Choroid plexus epithelial cell (primary cell): Measurements from ENCODE around the gene FBLIM1.

Experiments used
- DNase-seq: peaks from one replicate; pipeline ENCODE4 v3.0.0-alpha.2; 2010; ENCODE audit warnings: low read depth
- H3K4me3 ChIP-seq: 2 replicates; pipeline ENCODE4 v1.5.1; 2011; ENCODE audit warnings: low read depth, mild to moderate bottlenecking, control low read depth, low read length, moderate library complexity
- CTCF ChIP-seq: conservative IDR thresholded peaks from 2 replicates; pipeline ENCODE4 v1.5.1; 2011; ENCODE audit warnings: low read depth, mild to moderate bottlenecking, control low read depth, inconsistent platforms, low read length, moderate library complexity

The FBLIM1 gene

GRCh38 chr1:15768388-15768787 lies 9.8 kb downstream of the FBLIM1 start:
- no peak for DNase-seq
- H3K4me3 ChIP-seq, result no peak overlapping the region
- TF ChIP-seq CTCF, result no peak

- no peak for TF ChIP-seq CTCF
- no peak overlapping the region for H3K4me3 ChIP-seq
- no peak for DNase-seq
Observed at GRCh38 chr1:15770313-15770962, 11.8 kb downstream of the FBLIM1 start.

GRCh38 chr1:15771836-15772515 lies 13.4 kb downstream of the FBLIM1 start:
- H3K4me3 ChIP-seq, result no peak overlapping the region
- DNase-seq, result no peak
- no peak for TF ChIP-seq CTCF

- DNase-seq, result no peak
- H3K4me3 ChIP-seq, result no peak overlapping the region
- no peak for TF ChIP-seq CTCF
Observed at GRCh38 chr1:15775706-15776105, 17.1 kb downstream of the FBLIM1 start.

- DNase-seq, result no peak
- no peak for TF ChIP-seq CTCF
- H3K4me3 ChIP-seq, result no peak overlapping the region
Observed at GRCh38 chr1:15777909-15778707, 19.5 kb downstream of the FBLIM1 start.

- TF ChIP-seq CTCF, result no peak
- no peak overlapping the region for H3K4me3 ChIP-seq
- DNase-seq, result no peak
Observed at GRCh38 chr1:15785683-15786082, 27.1 kb downstream of the FBLIM1 start.

- DNase-seq, result no peak
- no peak for TF ChIP-seq CTCF
- H3K4me3 ChIP-seq, result no peak overlapping the region
Observed at GRCh38 chr1:15786581-15786980, 28.0 kb downstream of the FBLIM1 start.
